Activated CD4-positive, alpha-beta T cell treated with anti-CD3 and anti-CD28 coated beads, Interleukin-2, amount 50 U/mL, for 4 hours (primary cell): ENCODE data around the gene C3orf85.
"Not testable (repeated sequence)": the region's sequence is repeated elsewhere in the genome, so short reads cannot be mapped to it uniquely, and the experiment has no call there.

ENCODE experiments used
- DNase-seq, 2 experiments: peaks; one replicate each; pipeline ENCODE4 v3.0.0-alpha.2; 2020

The C3orf85 gene, protein sequence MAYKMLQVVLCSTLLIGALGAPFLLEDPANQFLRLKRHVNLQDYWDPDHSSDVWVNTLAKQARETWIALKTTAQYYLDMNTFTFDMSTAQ

DNA sequence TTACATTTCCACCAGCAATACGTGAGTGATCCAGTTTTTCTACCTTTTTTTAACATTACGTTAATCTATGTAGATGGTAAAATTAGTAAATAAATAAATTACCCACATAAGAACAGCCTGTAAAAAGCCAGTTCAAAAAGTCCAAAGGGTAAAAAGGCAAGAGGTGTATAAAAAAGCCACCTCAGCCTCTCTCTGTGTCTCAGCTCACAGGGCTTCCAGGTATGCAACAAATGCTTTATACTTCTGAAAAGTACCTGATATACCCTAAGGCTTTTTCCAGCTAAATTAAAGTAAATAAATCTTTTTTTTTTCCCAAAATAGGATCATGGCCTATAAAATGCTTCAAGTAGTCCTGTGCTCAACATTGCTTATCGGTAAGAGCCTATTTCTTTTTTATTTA, at the start of gene C3orf85:
C3orf85 (plus strand) TSS at position 197 of the 400 bp plus-strand sequence; CDS start at position 326, 129 bp downstream.
- no peak for DNase-seq

DNA sequence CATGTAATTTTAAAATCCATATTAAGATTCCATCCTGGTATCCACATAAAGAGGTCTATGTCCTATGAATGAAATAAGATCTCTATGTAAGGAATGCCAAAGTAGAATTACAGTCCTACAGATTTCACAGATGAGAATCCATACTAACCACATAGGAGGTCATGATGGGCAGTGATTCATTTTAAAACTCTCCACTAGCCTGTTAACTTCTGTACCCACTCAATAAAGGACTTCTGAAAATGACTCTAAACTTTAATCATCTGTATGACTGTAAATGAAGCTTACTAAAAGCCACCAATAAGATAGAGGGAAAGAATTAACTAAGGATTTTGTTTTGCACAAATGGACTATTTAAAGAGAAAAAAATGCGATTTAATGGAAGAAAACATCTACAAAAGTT, 47.3 kb upstream of the C3orf85 start:
- DNase-seq = no peak

DNA sequence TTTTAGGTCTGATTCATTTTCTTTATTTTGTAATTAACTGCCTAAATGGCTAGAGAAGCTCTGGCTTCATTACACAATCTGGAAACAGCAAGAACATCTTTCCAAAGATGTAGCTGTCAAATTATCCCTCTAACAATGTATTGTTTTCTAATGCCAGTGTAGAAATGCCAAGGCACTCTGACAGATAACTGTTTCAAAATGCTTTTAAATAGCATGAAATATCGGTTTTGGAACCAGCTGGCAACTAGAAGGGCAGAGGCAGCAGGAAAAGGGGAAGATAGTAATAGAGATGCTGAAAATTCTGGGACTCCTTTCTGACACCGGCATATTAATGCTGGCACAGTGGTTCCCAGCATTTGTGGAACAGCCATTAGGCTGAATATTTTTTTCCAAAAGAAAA, 44.7 kb upstream of the C3orf85 start:
- DNase-seq = no peak

DNA sequence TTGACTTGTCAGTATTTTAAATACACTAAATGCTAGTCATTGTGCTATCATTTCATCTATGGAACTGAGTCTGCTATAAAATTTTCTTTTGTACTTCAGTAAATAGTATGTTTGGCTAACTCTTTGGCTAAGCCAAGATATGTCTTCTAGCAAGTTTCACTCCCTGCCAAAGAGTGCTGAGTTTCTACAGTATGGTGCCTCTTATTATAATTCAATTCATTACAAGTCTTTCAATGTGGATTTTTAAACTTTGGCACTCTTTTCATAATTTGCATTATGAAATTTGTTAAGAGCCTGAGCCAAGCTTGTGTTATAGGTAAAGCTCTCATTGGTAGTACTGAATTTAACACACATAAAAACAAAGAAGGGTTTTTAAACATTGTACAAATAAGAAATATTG, 43.0 kb upstream of the C3orf85 start:
- DNase-seq = no peak

DNA sequence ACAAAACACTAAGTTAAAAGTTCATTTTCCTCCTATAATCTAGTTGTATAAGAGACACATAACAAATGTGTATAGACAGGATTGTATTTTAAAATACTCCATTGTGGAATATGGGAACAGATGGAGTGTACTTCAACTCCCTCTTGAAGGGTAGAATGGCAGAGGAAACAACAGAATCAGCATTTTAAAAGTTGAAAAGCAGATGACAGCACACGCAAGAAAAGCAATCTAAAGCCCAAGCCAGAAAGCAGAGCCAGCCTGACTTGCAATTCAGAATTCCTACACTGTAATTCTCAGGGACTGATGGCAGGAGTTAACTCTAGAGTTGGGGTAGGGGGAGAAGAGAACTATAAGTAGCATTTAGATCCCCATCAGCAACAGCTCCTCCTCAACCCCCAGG, 41.4 kb upstream of the C3orf85 start:
- no peak for DNase-seq

DNA sequence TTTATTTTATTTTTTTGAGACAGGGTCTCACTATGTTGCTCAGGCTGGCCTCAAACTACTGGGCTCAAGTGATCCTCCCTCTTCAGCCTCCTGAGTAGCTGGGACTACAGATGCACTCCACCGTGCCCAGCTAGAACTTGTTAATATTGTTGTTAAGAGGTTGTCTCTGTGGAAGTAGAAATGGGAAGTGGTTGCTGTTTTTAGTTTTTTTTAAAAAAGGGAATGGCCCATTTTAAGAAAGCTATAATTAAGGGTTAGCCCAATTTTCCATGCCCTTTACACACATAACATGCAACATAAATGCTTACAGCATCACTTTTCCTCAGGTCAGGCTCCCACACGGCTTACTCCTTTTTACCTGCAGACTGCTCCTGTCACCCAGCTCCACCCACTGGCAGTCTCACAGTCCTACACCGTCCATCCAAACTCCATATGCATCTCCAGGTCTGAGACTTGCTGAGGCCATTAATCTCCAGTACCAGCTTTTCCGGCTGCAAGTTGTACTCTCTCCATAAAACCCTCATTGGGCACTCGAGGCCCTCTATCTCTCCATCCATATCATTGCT, 38.4 kb upstream of the C3orf85 start:
- no peak for DNase-seq

DNA sequence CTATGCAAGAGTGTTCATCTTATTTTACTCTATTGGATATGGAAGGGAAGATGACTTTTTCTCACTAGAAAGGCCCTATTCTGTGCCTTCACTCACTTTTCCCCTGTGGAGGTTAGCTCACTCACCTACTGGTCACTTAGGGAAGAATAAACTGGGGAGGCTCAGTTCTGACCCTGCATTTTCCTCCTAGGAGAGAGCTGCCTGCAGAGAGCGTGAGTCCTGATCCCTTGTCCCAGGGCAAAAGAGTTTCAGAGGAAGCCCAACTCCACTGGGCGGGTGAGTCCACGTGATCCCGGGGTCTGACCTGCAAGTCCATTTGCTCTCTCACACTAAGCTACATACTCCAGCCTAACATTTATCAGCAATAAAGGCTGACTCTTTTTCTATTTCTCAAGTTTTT, 26.9 kb upstream of the C3orf85 start:
- no peak for DNase-seq

DNA sequence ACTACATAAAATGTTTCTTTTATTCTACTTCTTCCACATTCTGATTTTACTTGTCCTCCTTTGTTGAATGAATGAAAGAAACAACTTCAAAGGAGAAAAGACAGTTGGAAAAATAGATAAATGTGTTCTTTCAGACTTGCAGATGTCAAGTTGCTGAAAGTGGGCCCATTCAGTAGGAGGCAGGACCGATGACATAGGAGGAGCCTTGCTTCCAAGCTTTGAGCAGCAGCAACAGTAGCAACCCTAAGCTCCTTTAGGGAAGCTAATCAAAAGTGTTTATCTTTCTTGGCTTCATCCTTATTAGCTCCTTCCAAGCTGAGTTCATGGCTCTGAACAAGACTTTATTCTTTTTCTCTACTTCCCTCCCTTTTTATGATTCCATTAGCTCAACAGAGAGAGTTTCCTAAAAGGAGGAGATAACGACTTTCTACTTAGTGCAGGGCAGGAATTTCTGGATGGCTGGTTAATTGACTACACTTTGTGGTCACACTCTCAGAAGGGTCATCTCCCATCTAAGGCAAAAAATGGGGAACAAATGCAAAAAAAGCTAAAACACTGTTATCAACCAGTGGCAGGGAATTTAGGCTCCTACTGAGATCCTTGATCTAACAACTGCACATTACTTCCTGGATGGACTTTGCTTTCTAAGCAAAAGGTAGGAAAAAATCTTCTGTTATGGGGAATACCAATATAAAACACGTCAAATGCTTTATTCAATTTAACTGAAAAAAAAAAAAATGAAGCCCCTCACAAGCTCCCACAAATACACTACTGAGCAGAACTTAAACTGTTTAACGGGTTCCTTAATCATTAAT, 23.4 kb upstream of the C3orf85 start:
- no peak for DNase-seq

DNA sequence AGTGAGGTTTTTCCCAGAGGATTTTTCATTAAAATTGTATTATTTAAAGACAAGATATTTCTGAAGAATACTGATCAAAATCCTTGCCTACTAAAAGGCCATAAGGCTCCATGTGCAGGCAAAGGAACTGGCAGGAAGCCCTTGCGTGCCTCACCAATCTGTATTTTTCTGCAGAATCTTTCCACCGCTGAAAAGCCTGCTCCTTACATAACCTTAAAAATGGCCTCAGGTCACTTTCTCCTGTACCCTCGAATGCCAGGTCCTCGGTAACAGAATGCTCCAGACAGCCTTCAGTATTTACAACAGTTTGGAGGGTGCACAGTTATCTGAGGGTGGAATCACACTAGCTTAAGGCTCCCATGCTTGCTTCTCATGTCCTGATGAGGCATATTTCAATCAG, 21.8 kb upstream of the C3orf85 start:
- DNase-seq = no peak

DNA sequence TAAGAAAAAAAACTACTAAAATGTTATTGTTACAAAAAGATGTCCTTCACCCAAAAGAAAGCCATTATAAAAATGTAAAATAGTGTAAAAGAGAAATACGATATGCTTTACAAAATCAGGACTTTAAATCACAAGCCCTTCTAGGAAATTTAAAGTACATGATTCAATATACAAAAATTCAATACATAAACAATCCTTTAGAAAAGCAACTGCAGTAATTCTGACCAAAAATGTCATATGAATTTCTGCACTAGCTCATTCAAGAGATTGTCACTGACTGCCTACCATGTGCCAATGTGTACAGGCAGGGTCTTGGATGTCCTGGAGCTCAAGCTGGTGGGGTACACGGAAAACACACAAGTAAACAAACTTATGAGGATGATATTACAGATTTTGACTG, 21.1 kb upstream of the C3orf85 start:
- no peak for DNase-seq

DNA sequence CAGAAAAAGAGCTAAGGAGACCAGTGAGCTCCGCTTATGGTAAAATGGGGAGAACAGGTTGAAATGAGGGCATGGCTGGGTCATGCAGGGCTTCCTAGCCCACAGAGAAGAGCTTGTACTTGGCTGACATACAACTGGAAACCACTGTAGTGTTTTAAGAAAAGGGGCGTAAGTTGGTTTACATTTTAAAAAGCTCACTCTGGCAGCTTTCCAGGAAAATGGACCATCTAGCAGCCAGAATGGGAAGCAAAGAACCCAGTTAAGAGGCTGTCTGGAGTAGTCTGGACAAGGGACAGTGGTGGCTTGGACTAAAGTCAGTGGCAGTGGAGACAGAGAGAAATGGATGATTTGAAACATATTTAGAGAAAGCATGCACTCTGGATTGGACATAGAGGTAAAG, 20.5 kb upstream of the C3orf85 start:
- DNase-seq = no peak

DNA sequence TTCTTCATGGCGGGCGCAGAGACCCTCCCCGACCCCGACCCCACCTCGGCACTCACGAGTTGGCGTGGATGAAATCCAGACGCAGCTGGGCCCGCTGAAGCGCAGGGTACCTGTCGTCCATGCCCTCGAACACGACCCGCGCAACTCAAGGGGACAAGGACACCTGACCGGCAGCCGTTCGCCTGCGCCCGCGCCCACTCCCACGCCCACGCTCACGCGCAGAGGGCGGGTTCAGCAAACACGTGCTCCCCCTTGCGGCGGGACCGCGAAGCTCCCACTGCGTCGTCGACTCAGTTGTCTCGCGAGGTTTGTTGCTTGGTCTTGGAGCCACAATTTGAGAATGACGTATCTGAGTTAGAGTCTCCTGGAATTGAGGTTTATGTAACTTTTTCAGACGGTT, 18.6 kb upstream of the C3orf85 start, which contains the start of gene MORC1:
MORC1 (minus strand) TSS at position 196 of the 400 bp plus-strand sequence; CDS start at position 121, 75 bp downstream.
- DNase-seq = no peak

DNA sequence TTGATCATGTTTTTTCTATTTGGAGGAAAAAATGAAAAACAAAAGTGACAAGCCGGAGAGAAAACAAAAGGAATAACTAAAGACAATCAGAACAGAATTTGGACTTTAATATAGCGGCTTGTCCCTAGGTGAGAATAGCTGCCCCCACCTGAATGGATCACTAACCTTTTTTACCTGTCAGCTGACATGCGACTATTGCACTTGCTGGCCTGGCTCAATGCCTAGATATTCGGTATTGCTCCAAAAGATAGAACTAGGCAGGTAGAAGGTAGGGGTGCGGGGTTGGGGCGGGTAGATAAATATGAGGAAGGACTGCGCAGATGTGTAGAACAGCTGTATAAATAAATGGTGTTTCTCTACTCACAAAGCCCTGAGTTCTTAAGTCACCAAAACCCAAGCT, 17.9 kb upstream of the C3orf85 start:
- no peak for DNase-seq

DNA sequence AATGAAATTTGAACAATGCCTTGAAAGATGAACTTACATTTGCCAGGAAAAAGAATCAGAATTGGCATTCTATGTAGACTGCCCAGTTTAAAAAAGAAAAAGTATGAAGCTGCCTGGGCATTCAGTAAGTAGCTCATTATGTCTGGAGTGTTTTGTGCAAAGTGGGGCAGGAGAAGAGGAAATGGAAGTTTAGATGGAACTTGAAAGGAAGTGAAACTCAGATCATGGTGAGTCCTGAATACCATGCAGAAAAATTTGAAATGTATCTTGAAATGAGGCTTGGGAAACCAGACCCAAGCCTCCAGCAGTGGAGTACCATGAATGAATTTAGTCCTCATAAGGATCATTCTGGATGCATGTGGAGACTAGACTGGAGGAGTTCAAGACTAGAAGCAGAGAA, 13.8 kb upstream of the C3orf85 start:
- no peak for DNase-seq

DNA sequence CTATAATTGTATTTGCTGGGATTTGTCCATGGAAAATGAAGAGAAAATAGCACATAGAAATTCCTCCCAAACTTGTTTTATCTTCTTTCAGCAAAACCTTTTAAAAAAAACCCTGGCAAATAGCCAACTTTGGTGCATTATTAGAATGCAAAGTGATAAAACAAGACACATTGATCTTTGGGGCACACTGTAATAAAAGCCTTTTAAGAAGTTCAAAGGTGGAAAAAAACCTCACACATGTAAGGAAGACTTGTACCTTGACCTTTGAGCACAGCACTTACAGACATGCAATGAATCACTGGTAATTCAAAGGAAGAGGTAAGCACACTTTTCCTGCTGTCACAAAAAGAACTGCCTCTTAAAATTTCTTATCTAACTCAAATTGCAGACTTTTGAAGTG, 10.6 kb upstream of the C3orf85 start:
- no peak for DNase-seq

DNA sequence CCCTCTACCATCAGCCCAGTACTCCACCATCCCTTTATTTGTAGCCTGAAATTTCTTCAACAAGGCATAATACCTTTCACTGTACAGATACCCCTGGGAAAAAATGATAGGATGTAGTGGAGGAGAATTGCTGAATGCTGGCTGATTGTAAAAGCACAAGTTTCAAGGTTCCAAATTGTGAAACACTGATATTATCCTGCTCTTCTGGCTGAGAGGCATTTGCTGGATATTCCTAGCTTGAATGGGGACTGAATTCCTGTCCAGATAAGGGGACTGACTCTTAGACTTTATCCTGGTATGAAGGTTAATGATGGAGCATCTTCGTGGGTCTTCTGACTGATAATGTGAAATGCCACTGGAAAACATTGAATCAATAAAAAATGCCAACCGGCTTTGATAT, 9.0 kb upstream of the C3orf85 start:
- no peak for DNase-seq

DNA sequence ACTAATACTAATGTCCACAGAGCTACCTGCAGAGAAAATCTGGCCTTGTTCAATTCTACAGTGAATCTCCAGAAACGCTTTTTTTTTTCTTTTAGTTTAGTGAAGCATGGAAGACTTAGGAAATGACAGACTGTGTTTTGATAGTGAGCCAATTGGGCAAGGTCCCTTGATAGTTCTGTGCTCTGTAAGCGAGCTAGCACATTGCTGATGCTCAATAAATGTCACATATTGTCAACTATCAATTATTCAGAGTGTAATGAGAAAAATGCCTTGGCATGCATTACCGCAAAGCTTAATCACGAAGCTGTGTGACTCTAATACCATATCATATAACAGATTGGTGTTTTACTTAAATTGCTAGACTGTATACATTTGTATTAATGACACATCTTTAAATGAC, 5.2 kb upstream of the C3orf85 start:
- no peak for DNase-seq

DNA sequence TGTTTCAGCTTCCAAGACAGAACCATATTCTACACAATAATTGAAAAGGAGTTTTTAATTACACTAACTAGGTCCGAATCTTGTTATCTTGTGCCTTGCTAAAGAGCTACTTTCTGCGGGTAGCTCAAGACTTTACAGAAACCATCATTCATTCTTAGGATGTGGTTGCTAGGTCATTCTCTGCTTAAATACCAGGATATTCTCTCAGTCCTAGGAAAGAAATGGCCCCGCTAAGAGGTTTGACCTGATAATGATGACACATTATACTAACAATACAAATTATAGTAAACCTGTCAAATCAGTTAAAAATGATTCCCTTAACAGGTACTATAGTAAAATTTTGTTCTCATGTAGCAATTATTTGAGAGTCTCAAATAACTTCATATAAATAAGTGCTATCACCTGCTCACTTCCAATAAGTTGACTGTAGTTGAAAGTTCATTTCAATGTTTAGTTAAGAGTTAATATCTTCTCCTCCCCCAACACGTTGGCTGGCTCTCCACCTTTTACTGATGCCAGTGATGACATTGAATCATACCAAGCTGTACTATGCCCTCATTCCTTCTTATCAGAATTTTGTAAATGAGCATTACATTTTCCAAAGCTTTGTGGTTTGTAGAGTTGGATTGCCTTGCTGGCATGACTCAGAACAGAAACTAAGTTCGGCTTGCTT, 3.6 kb upstream of the C3orf85 start:
- DNase-seq = no peak

DNA sequence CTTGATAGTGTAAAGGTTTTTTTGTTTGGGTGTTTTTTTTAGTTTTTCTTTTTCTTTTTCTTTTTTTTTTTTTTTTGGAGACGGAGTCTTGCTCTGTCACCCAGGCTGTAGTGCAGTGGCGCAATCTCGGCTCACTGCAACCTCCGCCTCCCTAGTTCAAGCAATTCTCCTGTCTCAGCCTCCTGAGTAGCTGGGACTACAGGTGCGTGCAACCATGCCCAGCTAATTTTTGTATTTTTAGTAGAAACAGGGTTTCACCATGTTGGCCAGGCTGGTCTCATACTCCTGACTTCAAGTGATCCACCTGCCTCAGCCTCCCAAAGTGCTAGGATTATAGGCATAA, 3.1 kb upstream of the C3orf85 start:
- DNase-seq = not testable (repeated sequence)

DNA sequence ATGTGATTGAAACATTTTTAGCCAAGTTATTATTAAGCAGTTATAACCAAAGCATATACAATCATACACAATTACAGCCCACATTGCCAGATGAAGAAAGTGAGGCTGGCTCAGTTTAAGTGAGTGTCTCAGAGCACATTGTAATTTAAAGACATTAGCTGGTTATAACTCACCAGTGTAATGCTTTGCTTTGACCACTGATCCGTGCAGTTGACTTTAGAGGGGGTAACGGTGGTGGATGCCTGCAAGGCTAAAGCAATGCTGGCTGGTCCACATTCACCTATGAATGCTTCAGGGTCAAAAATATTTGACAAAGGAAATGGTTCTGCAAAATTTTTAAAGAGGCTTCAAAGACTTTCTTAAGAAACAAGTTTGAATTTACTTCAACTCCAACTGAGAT, 1.2 kb downstream of the C3orf85 start:
- DNase-seq = no peak

DNA sequence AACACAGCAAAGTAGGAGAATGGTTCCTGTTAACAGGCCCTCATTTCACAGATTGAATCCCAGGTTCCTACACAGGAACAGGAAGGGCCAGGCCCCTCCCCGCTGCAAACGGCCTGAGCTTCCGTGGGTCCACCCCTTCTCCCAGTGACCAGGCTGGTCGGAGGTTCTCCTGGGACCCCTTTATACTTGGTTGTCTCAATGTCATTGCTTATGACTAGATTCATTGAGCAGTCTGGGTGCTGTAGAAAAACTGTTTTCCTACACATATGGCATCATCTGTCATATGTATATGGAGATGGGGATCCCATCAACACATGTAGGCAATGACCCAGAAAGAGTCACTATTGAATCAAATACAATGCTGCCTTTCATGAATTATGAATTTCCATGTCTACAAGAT, 3.8 kb downstream of the C3orf85 start:
- DNase-seq = no peak

DNA sequence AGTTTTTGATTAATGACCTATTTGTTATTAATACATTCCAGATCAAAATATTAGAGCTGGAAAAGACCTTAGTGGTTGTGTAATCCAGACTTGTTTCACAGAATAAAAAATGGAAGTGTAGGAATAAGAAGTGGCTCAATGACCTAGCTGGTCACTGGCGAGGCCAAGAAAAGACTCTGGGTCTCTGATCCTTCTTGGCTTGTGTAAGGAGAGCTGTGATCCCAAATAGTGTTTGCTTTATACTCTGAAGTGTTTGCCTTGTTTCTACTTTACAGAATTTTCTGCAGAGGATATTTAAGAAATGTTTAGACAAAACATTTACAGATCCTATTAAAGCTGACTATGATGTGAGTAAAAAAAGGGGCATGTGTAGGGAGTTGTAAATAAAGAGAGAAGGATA, 7.1 kb downstream of the C3orf85 start:
- no peak for DNase-seq

DNA sequence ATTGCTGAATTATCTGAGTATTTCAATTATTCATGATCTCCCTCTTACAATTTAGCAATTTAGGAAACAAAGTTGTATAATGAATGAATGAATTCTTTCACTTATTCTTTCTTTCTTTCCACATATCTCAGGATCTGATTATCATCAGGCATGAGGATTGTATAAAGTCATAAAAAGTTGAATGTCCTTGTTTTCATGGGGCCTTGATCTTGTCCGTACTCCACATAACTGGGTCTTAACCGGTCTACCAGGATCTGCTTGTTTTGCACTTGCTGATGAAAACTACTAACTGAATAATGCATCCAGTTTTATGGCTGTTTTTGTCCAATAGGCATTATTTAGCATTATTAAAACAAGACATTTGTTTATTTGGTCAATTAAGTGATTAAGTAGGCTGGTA, 12.6 kb downstream of the C3orf85 start:
- no peak for DNase-seq

DNA sequence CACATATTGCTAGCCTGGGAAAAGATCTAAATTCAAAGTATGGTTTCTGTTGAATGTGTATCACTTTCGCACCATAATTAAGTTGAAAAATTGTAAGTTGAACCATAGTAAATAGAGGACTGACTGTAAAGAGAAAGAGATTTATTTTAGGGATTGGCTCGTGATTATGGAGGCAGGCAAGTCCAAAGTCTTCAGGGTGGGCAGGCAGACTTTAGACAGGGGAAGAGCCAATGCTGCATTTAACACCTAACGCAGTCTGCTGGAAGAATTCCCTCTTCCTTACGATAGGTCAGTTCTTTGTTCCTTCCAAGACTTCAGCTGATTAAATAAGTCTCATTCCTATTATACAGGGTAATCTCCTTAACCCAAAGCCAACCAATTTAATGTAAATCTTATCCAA, 15.8 kb downstream of the C3orf85 start:
- no peak for DNase-seq
